H1 (cell line): ENCODE measurements around the gene TXNRD3. TPM values are rescaled to one million over a fixed set of nuclear protein-coding genes. Genes with fewer than 3 reads are reported as not detected.

ENCODE experiments used
- POLR2AphosphoS5 ChIP-seq: IDR thresholded peaks from 2 replicates; pipeline ENCODE4 v1.6.1; 2011; ENCODE audit warnings: low read depth, low read length
- RBBP5 ChIP-seq: IDR thresholded peaks from 2 replicates; pipeline ENCODE4 v1.7.1; 2012; ENCODE audit warnings: low read depth, mild to moderate bottlenecking, inconsistent platforms, low read length, moderate library complexity, borderline replicate concordance
- SIRT6 ChIP-seq: IDR thresholded peaks from one replicate; pipeline ENCODE4 v1.7.1; 2012; ENCODE audit warnings: low read length, inconsistent platforms
- TAF1 ChIP-seq: IDR thresholded peaks from 2 replicates; pipeline ENCODE4 v1.6.1; 2011; ENCODE audit warnings: mild to moderate bottlenecking, low read depth, low read length
- polyA plus RNA-seq, 7 experiments: library from polyadenylated mRNA; depleted of rRNA in 3 of 7; stranded (reverse) in 5 of 7; unstranded in 2 of 7; fragments of >200 nt in 5 of 7; fragments of 200-250 nt in 2 of 7; gene quantifications; 1 replicate in 5 of 7; 2 replicates in 1 of 7; 4 replicates in 1 of 7; pipeline versions ENCODE4 v1.2.1 to v1.2.3, GENCODE V29; 2011 to 2013; ENCODE audit warnings: missing spikeins in 2 of 7, mixed read lengths in 2 of 7
- total RNA-seq: library from RNA; stranded (reverse); fragmentation: NEBNext Ultra II Directional; extraction: Animal tissue kit (Norgen Biotek cat#: 25700); gene quantifications from 2 replicates; pipeline ENCODE4 v1.2.1, GENCODE V29; 2021
- TF ChIP-seq, protein P1 (sequence below): IDR thresholded peaks from 2 replicates; pipeline ENCODE4 v1.6.1; 2011; ENCODE audit warnings: low read length, improper control_type of control experiment

The TXNRD3 gene
- total and polyA plus RNA-seq, 2 of the 8 experiments (the other 6 are each of a cell fraction or from before 2014, with no cell fraction given): 3.4 to 4.3 TPM

DNA sequence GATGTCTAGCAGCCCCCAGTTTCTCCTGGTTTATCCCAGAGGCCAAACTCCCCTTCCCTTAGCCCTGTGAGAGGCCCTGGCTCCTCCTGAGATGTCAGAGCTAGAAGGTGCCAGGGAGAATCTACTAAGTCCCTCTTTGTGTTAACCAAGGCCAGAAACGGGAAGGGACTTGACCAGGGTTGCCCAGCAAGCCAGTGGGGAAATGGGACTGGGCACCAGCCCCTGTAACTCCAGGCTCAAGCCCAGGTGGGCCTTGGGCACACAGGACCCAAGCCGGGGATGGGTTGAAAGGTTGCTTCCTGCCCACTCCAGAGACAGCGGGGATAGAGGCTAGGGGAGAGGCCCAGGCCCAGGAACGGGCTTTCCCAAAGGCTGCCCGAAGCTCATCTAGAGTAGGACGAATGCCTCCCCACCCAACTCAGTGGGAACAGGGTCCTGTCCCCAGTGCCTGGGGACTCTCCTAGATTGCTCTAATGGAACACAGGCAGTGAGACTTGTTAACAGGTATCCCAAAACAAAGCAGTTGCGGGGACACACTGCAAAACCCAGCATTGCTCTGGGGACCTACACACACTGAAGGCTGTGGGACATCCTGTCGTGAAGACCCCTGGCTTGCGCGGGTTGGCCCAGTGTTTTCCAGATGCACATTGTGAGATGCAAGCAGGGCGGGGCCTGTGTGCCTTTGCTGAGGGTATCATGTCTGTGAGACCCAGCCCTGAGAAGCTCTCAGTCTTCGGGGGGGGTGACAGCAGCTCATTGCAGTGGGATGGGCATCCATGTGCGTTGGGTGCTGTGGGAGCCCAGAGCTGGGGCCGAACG lies 12.9 kb upstream of the TXNRD3 start (continued):
- no peak for TF ChIP-seq SIRT6
- TF ChIP-seq, protein P1, sequence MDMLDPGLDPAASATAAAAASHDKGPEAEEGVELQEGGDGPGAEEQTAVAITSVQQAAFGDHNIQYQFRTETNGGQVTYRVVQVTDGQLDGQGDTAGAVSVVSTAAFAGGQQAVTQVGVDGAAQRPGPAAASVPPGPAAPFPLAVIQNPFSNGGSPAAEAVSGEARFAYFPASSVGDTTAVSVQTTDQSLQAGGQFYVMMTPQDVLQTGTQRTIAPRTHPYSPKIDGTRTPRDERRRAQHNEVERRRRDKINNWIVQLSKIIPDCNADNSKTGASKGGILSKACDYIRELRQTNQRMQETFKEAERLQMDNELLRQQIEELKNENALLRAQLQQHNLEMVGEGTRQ: no peak
- TF ChIP-seq TAF1: no peak
- no peak for TF ChIP-seq RBBP5
- TF ChIP-seq POLR2AphosphoS5: no peak
